Measurements from ENCODE around the gene STK24. TPM values are rescaled to one million over a fixed set of nuclear protein-coding genes. Genes with fewer than 3 reads are reported as not detected.

Gene STK24
- total and polyA plus RNA-seq, 2 of the 4 experiments (the other 2 are of a cell fraction), result 29.2 to 43.4 TPM

DNA sequence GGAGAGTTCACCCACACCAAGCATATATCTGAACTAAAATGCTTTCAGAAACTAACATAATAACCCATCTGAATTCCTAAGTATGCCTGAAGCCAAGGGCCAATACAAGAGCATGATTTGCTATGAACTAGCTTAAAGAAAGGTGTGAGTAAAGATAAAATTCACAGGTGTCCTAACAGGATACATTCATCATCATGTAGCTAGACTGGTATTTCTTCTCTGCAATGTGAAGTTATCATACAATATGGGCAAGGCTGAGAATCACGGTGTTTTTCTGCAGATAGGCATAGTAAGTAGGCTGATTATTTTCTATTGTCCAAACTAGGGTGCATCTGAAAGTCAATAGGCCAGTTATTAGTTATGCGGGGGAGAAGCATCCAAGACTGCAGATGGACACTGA lies 63.1 kb downstream of the STK24 start:
- peaks cover 14% of the 10 kb centered on the region for H4K20me1 ChIP-seq (ENCODE audit: insufficient read depth, low read length)
- ATAC-seq (ENCODE audit: low read depth), result no peak
- H3K79me1 ChIP-seq (ENCODE audit: low read depth in 1 of 2, low read length in 2 of 2), result peaks cover 41 to 84% of the 10 kb centered on the region in 2 experiments
- no peak overlapping the region for H3K27ac ChIP-seq (ENCODE audit: insufficient read depth, low read length)
- ChIA-PET POLR2A (ENCODE audit: unreplicated experiment) (no interaction called here), CTCF (no interaction called here)
- no peak overlapping the region for H2BK15ac ChIP-seq (ENCODE audit: low read depth, low read length)
- H3K9ac ChIP-seq (ENCODE audit: low read depth, low read length), result no peak overlapping the region
- 80% methylated on average over 1 of the region's 2 CpGs; no CpG with 5 or more reads in 1 of the 2 experiments for WGBS, 2 experiments (ENCODE audit: extremely low coverage in 2 of 2, insufficient read length in 1 of 2)
- no peak overlapping the region for H3K23ac ChIP-seq (ENCODE audit: low read depth, low read length)
- peaks cover 7% of the 10 kb centered on the region for H3K4me1 ChIP-seq (ENCODE audit: control insufficient read depth, insufficient read depth, low read length)
- no peak overlapping the region for H2BK120ac ChIP-seq (ENCODE audit: low read depth, low read length)
- no peak overlapping the region for H3K4me3 ChIP-seq (ENCODE audit: insufficient read depth, low read depth, low read length)
- in situ Hi-C loops (cut with MboI; ENCODE audit: low sequenced_read_pairs), result no loop called here
- H3K9me1 ChIP-seq (ENCODE audit: insufficient read depth, low read length), result peaks cover 21% of the 10 kb centered on the region
- no peak overlapping the region for H4K5ac ChIP-seq (ENCODE audit: low read depth, low read length)
- DNase-seq, result no peak
- H3K18ac ChIP-seq (ENCODE audit: low read depth, low read length), result no peak overlapping the region
- H2AK5ac ChIP-seq (ENCODE audit: low read depth, low read length), result no peak overlapping the region
- H3K14ac ChIP-seq (replicated peaks; ENCODE audit: low read depth, low read length), result no peak overlapping the region
- no peak overlapping the region for H2AK9ac ChIP-seq (replicated peaks; ENCODE audit: low read depth, low read length, poor library complexity)
- dilution Hi-C loops (cut with HindIII; ENCODE audit: low sequenced_read_pairs, unreplicated experiment), result no loop called here
- H2AFZ ChIP-seq (replicated peaks; ENCODE audit: low read length, poor library complexity), result no peak overlapping the region
- no peak overlapping the region for H2BK5ac ChIP-seq (ENCODE audit: low read depth, low read length, poor library complexity, severe bottlenecking)
- no peaks in the 10 kb centered on the region for H3K9me3 ChIP-seq (ENCODE audit: control insufficient read depth, insufficient read depth, low read length)
- intact Hi-C loops (cut with micrococcal nuclease), result no loop called here
- TF ChIP-seq MAFK (IDR thresholded peaks at IDR 0.05; ENCODE audit: low read depth, low read length) (no peak), RCOR1 (IDR thresholded peaks at IDR 0.05; ENCODE audit: insufficient replicate concordance, low read length) (no peak), FOS (IDR thresholded peaks at IDR 0.05; ENCODE audit: low read depth, low read length) (no peak), MAZ (IDR thresholded peaks at IDR 0.05; ENCODE audit: borderline replicate concordance, low read depth, low read length) (no peak), MXI1 (IDR thresholded peaks at IDR 0.05; ENCODE audit: borderline replicate concordance, low read depth, low read length) (no peak), RAD21 (IDR thresholded peaks at IDR 0.05; ENCODE audit: low read length) (no peak), CHD1 (IDR thresholded peaks at IDR 0.05; ENCODE audit: low read depth, low read length) (no peak), SMC3 (IDR thresholded peaks at IDR 0.05; ENCODE audit: low read depth, low read length) (no peak), CEBPB (IDR thresholded peaks at IDR 0.05; ENCODE audit: low read depth, low read length) (no peak), RFX5 (IDR thresholded peaks at IDR 0.05; ENCODE audit: low read depth, low read length) (no peak), BHLHE40 (IDR thresholded peaks at IDR 0.05; ENCODE audit: low read depth, low read length) (no peak), NFE2L2 (IDR thresholded peaks at IDR 0.05; ENCODE audit: low read depth, low read length) (no peak), POLR2A (IDR thresholded peaks at IDR 0.05; ENCODE audit: low read depth, low read length) (no peak)
- TF ChIP-seq, protein P1, sequence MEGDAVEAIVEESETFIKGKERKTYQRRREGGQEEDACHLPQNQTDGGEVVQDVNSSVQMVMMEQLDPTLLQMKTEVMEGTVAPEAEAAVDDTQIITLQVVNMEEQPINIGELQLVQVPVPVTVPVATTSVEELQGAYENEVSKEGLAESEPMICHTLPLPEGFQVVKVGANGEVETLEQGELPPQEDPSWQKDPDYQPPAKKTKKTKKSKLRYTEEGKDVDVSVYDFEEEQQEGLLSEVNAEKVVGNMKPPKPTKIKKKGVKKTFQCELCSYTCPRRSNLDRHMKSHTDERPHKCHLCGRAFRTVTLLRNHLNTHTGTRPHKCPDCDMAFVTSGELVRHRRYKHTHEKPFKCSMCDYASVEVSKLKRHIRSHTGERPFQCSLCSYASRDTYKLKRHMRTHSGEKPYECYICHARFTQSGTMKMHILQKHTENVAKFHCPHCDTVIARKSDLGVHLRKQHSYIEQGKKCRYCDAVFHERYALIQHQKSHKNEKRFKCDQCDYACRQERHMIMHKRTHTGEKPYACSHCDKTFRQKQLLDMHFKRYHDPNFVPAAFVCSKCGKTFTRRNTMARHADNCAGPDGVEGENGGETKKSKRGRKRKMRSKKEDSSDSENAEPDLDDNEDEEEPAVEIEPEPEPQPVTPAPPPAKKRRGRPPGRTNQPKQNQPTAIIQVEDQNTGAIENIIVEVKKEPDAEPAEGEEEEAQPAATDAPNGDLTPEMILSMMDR (conservative IDR thresholded peaks at IDR 0.05; ENCODE audit: low read depth, low read length), result no peak
- TF ChIP-seq, protein P2, sequence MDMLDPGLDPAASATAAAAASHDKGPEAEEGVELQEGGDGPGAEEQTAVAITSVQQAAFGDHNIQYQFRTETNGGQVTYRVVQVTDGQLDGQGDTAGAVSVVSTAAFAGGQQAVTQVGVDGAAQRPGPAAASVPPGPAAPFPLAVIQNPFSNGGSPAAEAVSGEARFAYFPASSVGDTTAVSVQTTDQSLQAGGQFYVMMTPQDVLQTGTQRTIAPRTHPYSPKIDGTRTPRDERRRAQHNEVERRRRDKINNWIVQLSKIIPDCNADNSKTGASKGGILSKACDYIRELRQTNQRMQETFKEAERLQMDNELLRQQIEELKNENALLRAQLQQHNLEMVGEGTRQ (IDR thresholded peaks at IDR 0.05; ENCODE audit: low read depth, low read length), result no peak
- TF ChIP-seq, protein P3, sequence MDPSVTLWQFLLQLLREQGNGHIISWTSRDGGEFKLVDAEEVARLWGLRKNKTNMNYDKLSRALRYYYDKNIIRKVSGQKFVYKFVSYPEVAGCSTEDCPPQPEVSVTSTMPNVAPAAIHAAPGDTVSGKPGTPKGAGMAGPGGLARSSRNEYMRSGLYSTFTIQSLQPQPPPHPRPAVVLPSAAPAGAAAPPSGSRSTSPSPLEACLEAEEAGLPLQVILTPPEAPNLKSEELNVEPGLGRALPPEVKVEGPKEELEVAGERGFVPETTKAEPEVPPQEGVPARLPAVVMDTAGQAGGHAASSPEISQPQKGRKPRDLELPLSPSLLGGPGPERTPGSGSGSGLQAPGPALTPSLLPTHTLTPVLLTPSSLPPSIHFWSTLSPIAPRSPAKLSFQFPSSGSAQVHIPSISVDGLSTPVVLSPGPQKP (IDR thresholded peaks at IDR 0.05; ENCODE audit: borderline replicate concordance, low read depth, low read length), result no peak
- no peak overlapping the region for H3K4me2 ChIP-seq (ENCODE audit: low read depth, low read length)
- no TSS peak for BruUV-seq (replicated peaks)
- H3K36me3 ChIP-seq (ENCODE audit: control insufficient read depth, insufficient read depth, low read length), result peaks cover 13% of the 10 kb centered on the region
- no peak overlapping the region for H4K91ac ChIP-seq (ENCODE audit: insufficient read depth, low read depth, low read length)
- H4K8ac ChIP-seq (ENCODE audit: low read depth in 2 of 2, low read length in 2 of 2), result no peak overlapping the region
- H2BK20ac ChIP-seq (ENCODE audit: low read depth, low read length), result no peak overlapping the region
- H3K56ac ChIP-seq (ENCODE audit: extremely low read depth, insufficient read depth, low read length), result no peak overlapping the region
- H3K27me3 ChIP-seq (ENCODE audit: control insufficient read depth, insufficient read depth, low read length), result no peaks in the 10 kb centered on the region
- H3K4ac ChIP-seq (ENCODE audit: low read depth, low read length), result no peak overlapping the region
